NCI-H345 (cell line): ENCODE measurements around the gene SBK3.
"Not testable (repeated sequence)": the region's sequence is repeated elsewhere in the genome, so short reads cannot be mapped to it uniquely, and the experiment has no call there.

Experiments
- DNase-seq: peaks from one replicate; lab custom pipeline; 2025; lab: John Stamatoyannopoulos, UW

Gene SBK3

DNA sequence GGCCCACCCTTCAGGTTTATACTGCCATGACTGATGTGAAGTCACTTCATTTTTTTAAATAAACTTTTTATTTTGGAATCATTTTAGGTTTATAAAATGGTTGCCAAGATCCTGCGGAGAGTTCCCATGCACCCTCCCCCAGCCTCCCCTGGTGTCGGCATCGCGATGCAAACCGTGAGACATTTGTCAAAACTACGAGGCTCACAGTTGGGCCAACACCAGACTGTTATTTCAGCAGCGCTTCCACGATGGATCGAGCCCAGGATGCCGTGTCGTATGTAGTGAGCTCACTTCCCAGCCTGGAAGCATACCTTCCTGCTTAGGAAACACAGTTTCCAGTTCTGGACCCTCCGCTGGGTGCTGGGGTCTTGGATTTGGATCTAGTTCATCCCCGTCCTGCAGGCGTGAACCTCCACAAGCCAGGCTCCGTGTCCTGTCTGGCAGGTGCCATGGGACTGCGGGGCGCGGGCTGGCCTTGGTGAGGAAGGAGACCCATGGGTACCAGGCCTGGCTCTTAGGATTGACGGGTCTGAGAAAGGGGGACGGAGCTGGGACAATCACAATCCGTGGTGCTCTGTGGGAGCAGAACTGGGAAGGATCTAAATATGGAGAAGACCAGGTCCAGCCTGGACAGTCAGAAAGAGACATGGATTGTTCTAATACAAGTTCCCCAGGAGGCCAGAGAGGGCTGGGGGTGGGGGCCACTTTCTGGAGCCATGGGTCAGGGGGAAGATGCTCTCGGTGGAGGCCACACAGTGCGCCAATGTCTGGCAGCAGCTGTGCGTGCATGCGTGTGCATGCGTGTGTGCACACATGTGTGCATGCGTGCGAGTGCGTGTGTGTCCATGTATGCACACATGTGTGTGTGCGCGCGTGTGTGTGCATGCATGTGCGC lies 6.0 kb downstream of the SBK3 start:
- no peak for DNase-seq

- DNase-seq: no peak
Observed at GRCh38 chr19:55538132-55538531, 7.2 kb downstream of the SBK3 start.

GRCh38 chr19:55537741-55538111 lies 7.6 kb downstream of the SBK3 start:
- DNase-seq: no peak

- DNase-seq: no peak
Observed at GRCh38 chr19:55536951-55537740, 8.2 kb downstream of the SBK3 start, which contains the start of gene SBK2. SBK2 (minus strand) TSS chr19:55537133; CDS start chr19:55536294, 839 bp downstream.

GRCh38 chr19:55536366-55536765 lies 9.0 kb downstream of the SBK3 start:
- no peak for DNase-seq

GRCh38 chr19:55535965-55536350 lies 9.4 kb downstream of the SBK3 start:
- no peak for DNase-seq

DNA sequence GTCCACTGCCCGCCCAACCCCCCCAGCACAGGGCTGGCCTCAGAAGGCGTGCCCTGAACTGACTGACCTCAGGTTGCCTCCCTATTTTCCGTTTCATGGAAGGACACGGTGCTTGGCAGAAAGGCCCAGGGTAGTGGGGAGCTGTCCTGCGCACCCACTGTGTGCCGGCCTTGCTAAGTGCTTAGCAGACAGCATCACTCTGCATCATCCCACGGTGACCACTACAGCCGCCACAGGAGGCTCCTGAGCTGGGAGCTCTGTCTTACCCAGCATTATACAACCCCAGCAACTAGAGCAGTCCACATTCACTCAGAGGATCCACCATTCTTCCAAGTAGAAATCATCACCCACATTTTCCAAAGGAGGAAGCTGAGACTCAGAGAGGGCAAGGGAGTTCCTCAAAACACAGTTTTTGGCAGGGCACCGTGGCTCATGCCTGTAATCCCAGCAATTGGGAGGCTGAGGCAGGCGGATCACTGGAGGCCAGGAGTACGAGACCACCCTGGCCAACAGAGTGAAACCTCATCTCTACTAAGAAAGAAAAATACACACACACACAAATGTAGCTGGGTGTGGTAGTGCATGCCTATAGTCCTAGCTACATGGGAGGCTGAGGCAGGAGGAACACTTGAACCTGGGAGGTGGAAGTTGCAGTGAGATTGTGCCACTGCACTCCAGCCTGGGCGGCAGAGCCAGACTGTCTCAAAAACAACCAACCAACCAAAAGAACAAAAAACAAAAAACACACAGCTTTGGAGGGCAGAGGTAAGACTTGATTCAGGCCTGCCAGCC lies 10.0 kb downstream of the SBK3 start:
- no peak for DNase-seq

- not testable (repeated sequence) for DNase-seq
Observed at GRCh38 chr19:55534280-55534679, 11.1 kb downstream of the SBK3 start.

DNA sequence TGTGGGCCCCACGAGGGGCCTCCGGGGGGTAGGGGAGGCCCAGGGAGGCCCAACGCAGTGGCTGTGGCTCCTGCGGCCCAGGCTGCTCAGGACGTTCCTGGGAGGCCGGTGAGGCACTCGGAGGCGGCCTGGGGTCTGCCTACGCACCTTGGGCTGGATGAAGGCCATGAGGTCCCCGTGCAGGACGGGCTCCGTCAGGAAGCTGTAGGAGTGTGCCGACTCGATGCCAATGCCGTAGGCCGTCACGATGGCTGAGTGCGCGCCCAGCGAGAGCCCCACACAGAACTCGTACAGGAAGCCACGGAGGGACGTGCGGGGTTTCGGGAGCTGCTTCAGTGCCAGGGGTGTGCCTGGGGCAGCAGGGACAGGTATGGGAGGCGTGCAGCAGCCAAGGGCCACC lies 14.3 kb downstream of the SBK3 start:
- no peak for DNase-seq

DNA sequence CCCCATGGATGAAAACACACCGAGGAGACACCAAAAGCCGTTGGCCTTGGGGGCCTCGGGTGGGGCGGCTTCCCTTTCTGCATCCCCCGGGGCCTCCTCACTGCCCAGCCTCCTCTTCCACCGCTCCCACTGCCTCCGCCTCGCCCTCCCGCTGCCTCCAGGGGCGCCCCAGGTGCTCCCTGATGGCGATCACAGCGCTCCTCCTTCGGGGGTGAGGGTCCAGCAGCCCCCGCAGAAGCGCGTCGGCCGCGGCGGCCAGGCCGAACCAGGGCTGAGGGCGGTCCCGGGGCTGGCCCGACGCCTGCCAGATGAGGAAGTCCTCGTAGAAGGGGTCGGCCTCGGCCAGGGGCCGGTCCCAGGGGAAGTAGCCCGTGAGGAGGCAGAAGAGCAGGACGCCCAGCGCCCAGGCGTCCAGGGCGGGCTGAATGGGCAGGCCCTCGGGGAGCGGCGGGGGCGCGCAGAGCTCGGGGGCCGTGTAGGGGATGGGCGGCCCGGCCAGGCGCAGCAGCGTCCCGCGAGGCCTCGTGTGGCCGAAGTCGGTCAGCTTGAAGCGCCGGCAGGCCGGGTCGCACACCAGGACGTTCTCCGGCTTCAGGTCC lies 15.6 kb downstream of the SBK3 start:
- DNase-seq: no peak

DNA sequence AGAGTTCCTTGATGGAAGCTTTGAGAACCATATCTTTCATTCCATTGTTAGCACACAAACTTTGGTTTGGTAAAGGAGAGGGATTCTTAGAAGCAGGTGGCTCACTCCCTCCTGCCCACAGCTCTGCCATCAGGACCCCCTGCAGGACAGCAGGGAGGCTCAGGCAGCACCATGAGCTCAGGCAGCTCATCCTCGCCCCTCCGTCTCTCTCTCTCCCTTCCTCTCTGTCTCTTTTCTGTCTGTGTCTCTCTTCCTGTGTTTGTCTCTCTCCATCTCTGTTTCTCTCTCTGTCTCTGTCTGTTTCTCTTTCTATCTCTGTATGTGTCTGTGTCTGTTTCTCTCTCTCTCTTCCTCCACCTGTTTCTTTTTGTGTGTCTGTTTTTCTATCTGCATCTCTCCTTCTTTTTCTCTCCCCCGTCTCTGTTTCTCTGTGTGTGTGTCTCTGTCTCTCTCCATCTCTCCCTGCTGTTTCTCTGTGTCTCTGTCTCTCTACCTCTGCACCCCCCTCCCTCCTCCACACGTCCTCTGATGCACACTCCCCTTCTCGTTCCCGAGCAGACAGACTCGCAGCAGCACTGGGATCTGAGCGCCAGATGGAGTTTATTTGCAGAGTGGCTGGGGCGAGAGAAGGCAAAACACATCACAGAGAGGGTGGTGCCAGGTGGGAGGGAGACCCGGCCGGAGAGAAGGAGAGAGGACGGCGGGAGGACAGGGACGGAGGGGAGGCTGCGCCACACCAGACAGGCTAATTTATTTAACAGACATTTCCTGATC lies 17.1 kb downstream of the SBK3 start:
- DNase-seq: peak; percentile 30

DNA sequence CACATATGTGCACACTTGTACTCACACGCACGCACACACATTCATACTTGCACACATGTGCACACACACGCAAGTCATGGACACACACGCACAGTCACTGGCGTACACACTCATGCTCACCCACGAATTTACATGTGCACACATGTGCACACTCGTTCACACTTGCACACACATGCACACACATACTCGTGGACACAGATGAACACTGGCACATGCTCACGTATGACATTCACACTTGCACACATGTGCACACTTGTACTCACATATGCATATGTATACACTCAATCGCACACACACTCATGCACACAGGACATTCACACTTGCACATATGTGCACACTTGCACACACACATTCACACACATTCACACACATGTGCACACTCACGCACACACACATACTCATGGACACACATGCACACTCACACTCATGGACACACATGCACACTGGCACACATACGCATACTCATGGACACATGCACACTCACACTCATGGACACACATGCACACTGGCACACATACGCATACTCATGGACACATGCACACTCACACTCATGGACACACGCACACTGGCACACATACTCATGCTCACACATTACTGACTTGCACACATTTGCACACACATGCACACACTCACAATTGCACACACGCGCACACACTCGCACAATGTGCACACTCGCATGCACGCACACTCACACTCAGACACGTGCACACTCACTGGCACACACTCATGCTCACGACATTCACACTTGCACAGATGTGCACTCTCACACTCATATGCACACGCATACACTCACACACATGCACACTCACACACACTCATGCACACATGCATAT lies 17.9 kb downstream of the SBK3 start:
- DNase-seq: no peak

- peak; percentile 40 for DNase-seq
Observed at GRCh38 chr19:55526216-55527196, 18.8 kb downstream of the SBK3 start.

DNA sequence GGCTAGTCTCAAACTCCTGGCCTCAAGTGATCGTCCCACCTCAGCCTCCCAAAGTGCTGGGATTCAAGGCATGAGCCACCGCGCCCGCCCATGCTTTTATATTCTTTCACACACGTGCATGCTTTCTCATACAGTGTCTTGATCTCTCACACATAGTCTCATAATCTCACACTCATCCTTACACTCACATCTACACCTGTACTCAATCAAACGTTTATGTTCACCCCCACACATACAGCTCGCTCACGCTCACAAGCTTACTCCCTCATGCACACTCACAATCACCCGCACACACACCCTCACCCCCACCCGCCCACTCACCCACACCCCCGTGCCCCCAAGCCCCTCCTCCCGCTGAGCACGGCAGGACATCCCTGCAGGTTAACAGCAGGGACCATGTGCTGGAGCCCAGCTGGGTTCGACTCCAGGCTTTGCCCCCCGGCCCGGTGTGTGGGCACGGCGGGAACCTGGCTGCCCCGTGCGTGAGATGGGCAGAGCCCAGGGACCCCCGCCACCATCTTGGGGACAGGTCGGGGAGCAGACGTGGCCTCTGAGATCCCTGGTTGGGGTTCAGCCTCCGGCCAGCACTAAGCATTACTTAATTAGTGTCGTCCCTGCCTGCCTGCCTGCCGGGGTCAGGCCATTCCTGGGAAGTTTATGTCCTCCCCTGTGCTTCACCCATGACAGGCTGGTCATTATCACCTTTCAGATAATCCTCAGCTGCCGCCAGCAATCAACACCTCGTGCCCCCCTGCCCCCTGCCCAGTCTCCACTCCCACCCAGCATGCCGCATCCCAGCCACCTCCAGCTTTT lies 19.8 kb downstream of the SBK3 start:
- no peak for DNase-seq

GRCh38 chr19:55520691-55521292 lies 24.6 kb downstream of the SBK3 start:
- no peak for DNase-seq

- DNase-seq: no peak
Observed at GRCh38 chr19:55519451-55520311, 25.7 kb downstream of the SBK3 start.
